Hepatocyte (in vitro differentiated cells): Measurements from ENCODE around the gene KRTAP16-1. TPM values are rescaled to one million over a fixed set of nuclear protein-coding genes. Genes with fewer than 3 reads are reported as not detected.

Experiments
- DNase-seq: peaks from one replicate; pipeline ENCODE4 v3.0.0-alpha.2; 2016; ENCODE audit warnings: low spot score
- H2AFZ ChIP-seq: fragments of 200-600 bp; sonication (generic); 2 replicates; pipeline ENCODE4 v1.6.0; 2016; ENCODE audit warnings: antibody characterized with exemption, mild to moderate bottlenecking
- H3K27ac ChIP-seq: fragments of 200-600 bp; sonication (generic); 2 replicates; pipeline ENCODE4 v1.5.1; 2016; ENCODE audit warnings: mild to moderate bottlenecking
- H3K27me3 ChIP-seq: fragments of 200-600 bp; sonication (generic); 2 replicates; pipeline ENCODE4 v1.6.1; 2016
- H3K36me3 ChIP-seq: fragments of 200-600 bp; sonication (generic); replicated peaks from 2 replicates; pipeline ENCODE4 v1.5.1; 2016; ENCODE audit warnings: low read depth; ENCODE audit not compliant: insufficient read depth
- H3K4me1 ChIP-seq: fragments of 200-600 bp; sonication (generic); 2 replicates; pipeline ENCODE4 v1.5.1; 2016; ENCODE audit warnings: mild to moderate bottlenecking, moderate library complexity; ENCODE audit not compliant: insufficient read depth
- H3K4me2 ChIP-seq: fragments of 200-600 bp; sonication (generic); 2 replicates; pipeline ENCODE4 v1.6.0; 2016
- H3K4me3 ChIP-seq: fragments of 200-600 bp; sonication (generic); 2 replicates; pipeline ENCODE4 v1.5.1; 2016; ENCODE audit warnings: mild to moderate bottlenecking
- H3K79me2 ChIP-seq: fragments of 200-600 bp; sonication (generic); 2 replicates; pipeline ENCODE4 v1.6.0; 2017; ENCODE audit warnings: mild to moderate bottlenecking
- H3K9me2 ChIP-seq: fragments of 200-600 bp; sonication (generic); replicated peaks from 2 replicates; pipeline ENCODE4 v1.6.0; 2017; ENCODE audit warnings: mild to moderate bottlenecking; ENCODE audit not compliant: insufficient read depth
- H3K9me3 ChIP-seq: fragments of 200-600 bp; sonication (generic); 2 replicates; pipeline ENCODE4 v1.5.1; 2016; ENCODE audit warnings: low read depth, mild to moderate bottlenecking
- H4K20me1 ChIP-seq: fragments of 200-600 bp; sonication (generic); 2 replicates; pipeline ENCODE4 v1.6.0; 2016; ENCODE audit warnings: mild to moderate bottlenecking; ENCODE audit not compliant: insufficient read depth, poor library complexity, severe bottlenecking
- CTCF ChIP-seq: fragments of 200-600 bp; sonication (generic); IDR thresholded peaks from 2 replicates; pipeline ENCODE4 v1.5.1; 2016; ENCODE audit warnings: antibody characterized with exemption, mild to moderate bottlenecking; ENCODE audit not compliant: poor library complexity
- EZH2 ChIP-seq: fragments of 200-600 bp; sonication (generic); IDR thresholded peaks from 2 replicates; pipeline ENCODE4 v1.6.1; 2016; ENCODE audit warnings: antibody characterized with exemption, mild to moderate bottlenecking, borderline replicate concordance
- EZH2phosphoT487 ChIP-seq: fragments of 200-600 bp; sonication (generic); IDR thresholded peaks from one replicate; pipeline ENCODE4 v1.6.1; 2018; ENCODE audit warnings: antibody characterized with exemption, mild to moderate bottlenecking, low read depth, moderate library complexity; ENCODE audit not compliant: unreplicated experiment, severe bottlenecking
- WGBS: methylation state at CpG from one replicate; pipeline ENCODE4 v1.1.6; 2016; ENCODE audit warnings: low lambda C conversion rate; ENCODE audit errors: missing lambda C conversion rate; 5-methylcytosine and 5-hydroxymethylcytosine counted together
- polyA plus RNA-seq: library from polyadenylated mRNA; unstranded; fragments of >200 nt; fragmentation: Nextera tagmentation; extraction: Ambion mirVana; gene quantifications from 2 replicates; pipeline ENCODE4 v1.2.1, GENCODE V29; 2016
- total RNA-seq: library from RNA; depleted of rRNA; stranded (reverse); fragments of >200 nt; gene quantifications from 2 replicates; pipeline ENCODE4 v1.2.3, GENCODE V29; 2014

Gene KRTAP16-1
- total and polyA plus RNA-seq, 2 experiments from 2014 or later: not detected

DNA sequence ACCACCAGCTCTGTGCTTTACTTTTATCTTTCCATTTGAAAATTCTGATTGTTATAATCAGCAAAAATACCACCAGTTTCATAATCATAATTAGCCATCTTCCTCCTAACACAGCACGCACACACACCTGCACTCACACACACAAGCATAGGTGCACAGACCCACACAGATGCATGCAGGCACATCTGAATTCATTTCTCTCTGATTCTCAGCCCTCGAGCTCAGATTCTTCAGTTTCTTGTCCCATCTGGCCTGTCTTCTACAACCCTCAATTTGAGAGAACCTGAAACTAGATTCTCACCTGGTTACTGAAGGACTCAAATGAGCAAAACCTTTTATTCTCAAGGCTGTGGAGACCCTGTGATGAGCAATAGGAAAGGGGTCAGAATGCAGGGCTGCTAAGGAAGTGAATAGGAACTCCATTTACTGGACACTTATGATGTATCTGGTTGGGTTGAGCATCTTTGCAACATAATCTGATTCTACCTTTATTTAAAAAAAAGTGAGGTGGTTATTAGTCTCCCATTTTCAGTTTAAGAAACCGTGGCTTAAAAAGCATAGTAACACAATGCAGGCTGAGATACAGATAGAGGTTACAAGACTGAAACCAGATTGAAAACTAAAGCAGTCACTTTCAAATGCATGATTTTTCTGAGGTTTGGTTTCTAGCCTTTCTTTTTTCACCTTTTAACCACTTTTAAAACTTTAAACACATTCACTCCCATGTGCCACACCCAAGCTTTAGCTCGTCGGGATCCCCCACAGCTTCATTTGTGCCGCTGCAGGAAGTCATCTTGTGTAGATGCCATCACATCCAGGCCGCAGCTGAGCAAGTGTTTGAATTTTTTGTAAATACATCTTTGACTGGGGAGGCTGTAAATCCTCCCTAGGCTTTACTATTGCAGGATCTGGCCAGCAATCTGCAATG, 32.1 kb upstream of the KRTAP16-1 start:
- Histone ChIP-seq H3K9me2 (no peaks in the 10 kb centered on the region), H3K36me3 (no peaks in the 10 kb centered on the region), H3K9me3 (no peaks in the 10 kb centered on the region), H3K27me3 (no peaks in the 10 kb centered on the region), H3K4me2 (no peak overlapping the region), H4K20me1 (no peaks in the 10 kb centered on the region), H2AFZ (no peak overlapping the region), H3K27ac (no peak overlapping the region), H3K79me2 (no peaks in the 10 kb centered on the region), H3K4me3 (no peak overlapping the region), H3K4me1 (peaks cover 4% of the 10 kb centered on the region)
- no peak for TF ChIP-seq CTCF
- no peak for TF ChIP-seq EZH2
- no peak for TF ChIP-seq EZH2phosphoT487
- 86% methylated on average over 7 of the region's 7 CpGs for WGBS
- no peak for DNase-seq

DNA sequence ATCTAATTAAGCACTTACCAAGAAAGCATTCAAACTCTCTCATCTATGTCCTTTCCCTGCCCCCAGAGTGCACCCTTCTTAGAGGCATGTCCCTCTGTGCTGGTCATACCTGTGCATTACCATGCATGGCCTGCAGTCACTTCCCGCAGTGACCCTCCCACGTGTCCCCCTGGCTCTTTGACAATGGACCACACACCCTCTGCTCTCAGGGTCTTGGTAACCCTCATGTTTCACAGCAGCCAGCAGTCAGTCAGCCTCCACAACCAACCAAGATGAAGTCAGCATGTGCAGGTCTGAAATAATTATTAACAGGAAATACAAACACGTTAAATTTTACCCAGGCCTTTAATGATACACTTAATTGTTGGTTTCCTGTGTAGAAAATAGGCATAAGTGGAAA, 31.4 kb upstream of the KRTAP16-1 start:
- WGBS: 68% methylated on average over 3 of the region's 3 CpGs
- no peaks in the 10 kb centered on the region for H3K36me3 ChIP-seq
- no peak for TF ChIP-seq EZH2phosphoT487
- no peak for TF ChIP-seq EZH2
- no peak for TF ChIP-seq CTCF
- no peaks in the 10 kb centered on the region for H3K9me3 ChIP-seq
- no peaks in the 10 kb centered on the region for H3K9me2 ChIP-seq
- no peaks in the 10 kb centered on the region for H3K79me2 ChIP-seq
- H4K20me1 ChIP-seq: no peaks in the 10 kb centered on the region
- DNase-seq: no peak
- no peak overlapping the region for H3K4me3 ChIP-seq
- no peak overlapping the region for H3K27ac ChIP-seq
- peaks cover 4% of the 10 kb centered on the region for H3K4me1 ChIP-seq
- H3K4me2 ChIP-seq: no peak overlapping the region
- H2AFZ ChIP-seq: no peak overlapping the region
- no peaks in the 10 kb centered on the region for H3K27me3 ChIP-seq

DNA sequence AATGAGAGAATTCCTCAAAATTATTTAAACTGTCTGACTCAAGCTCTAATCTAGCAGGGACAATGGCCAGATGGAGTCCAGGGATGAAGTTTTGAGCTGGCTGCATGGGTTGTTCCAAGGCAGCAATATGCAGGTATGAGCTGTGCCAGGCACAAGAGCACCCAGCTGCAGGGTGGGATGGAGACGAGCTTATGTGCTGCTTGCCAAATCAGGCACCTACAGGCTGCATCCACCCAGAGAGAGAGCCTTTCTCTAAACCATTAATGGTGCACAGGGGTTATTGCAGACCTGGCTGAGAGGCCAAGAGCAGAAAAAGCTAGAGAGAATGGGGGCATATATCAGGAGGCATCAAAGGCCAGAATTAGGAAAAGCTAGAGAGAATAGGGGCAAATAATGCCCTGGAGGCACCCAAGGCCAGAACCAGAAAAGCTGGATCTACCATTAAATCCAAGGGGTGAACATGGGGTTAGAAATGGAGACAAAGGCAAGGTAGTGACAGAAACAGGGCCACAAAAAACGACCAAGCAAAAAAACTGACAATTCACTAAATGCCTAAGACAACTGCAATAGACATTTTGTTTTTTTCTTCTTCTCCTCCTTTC, 30.6 kb upstream of the KRTAP16-1 start:
- no peak overlapping the region for H2AFZ ChIP-seq
- no peaks in the 10 kb centered on the region for H3K36me3 ChIP-seq
- no peak overlapping the region for H3K4me3 ChIP-seq
- no peaks in the 10 kb centered on the region for H4K20me1 ChIP-seq
- H3K9me2 ChIP-seq: no peaks in the 10 kb centered on the region
- no peak overlapping the region for H3K27ac ChIP-seq
- H3K4me2 ChIP-seq: no peak overlapping the region
- H3K79me2 ChIP-seq: no peaks in the 10 kb centered on the region
- H3K27me3 ChIP-seq: no peaks in the 10 kb centered on the region
- peaks cover 4% of the 10 kb centered on the region for H3K4me1 ChIP-seq
- TF ChIP-seq EZH2phosphoT487 (no peak), EZH2 (no peak), CTCF (no peak)
- no peak for DNase-seq
- H3K9me3 ChIP-seq: no peaks in the 10 kb centered on the region
- 59% methylated on average over 2 of the region's 2 CpGs for WGBS
